ENCODE results near the gene LINS1.

- TF ChIP-seq CTCF (IDR thresholded peaks at IDR 0.05) (no peak), POLR2A (IDR thresholded peaks at IDR 0.05) (no peak)
Observed at GRCh38 chr15:100560323-100560722, 41.7 kb downstream of the LINS1 start.
